Suprapubic skin (tissue), 4 donors: ENCODE results near the gene ARID5B.
A peak's percentile ranks its signal among the peaks of the same experiment; 100 is the strongest.

ENCODE experiments used
- EP300 ChIP-seq: sonication (generic); formaldehyde crosslinking; IDR thresholded peaks from one replicate; pipeline ENCODE4 v1.6.1; 2017; ENCODE audit warnings: antibody characterized with exemption
- POLR2A ChIP-seq, 2 donors: fragments of 450-650 bp; IDR thresholded peaks; one replicate each; pipeline ENCODE4 v1.6.1; 2017; ENCODE audit warnings: antibody characterized with exemption in 2 of 2, mild to moderate bottlenecking in 2 of 2, moderate library complexity in 2 of 2
- POLR2AphosphoS5 ChIP-seq, 3 donors: sonication (generic); formaldehyde crosslinking; IDR thresholded peaks; one replicate each; pipeline ENCODE4 v1.6.1; 2017; ENCODE audit warnings: antibody characterized with exemption in 3 of 3
- TF ChIP-seq, protein P1 (sequence below), 2 donors: fragments of 200-600 bp in 1 of 2; fragments of 450-650 bp in 1 of 2; sonication (generic) in 1 of 2; IDR thresholded peaks; one replicate each; pipeline ENCODE4 v1.5.1; 2016 to 2019; ENCODE audit warnings: antibody characterized with exemption in 2 of 2, mild to moderate bottlenecking in 1 of 2, moderate library complexity in 1 of 2

DNA sequence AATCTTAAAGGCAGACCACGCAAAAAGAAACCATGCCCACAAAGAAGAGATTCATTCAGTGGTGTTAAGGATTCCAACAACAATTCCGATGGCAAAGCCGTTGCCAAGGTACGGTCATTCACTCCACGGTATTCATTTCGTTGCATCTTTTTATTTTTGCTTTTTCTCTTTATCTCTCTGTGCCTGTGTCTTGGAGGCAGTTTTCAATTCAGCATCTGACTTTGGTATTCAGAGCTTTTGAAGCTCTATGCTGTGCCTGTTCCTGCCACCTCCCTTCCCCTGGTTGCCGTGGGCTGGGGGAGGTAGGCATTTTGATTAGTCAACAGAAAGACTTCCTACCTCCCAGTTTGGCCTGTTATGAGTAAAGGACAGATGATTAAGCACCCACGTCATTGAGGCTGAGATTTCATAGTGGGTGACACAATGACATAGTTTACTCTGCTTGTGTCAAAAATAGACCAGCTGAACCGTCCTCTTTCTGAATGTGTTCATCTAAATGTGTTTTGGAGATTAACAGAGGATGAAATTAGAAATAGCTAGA, 149.5 kb downstream of the ARID5B start:
- TF ChIP-seq POLR2A (IDR thresholded peaks at IDR 0.05), result peak in 1 of 2 donors; percentile 86
- TF ChIP-seq, protein P1, sequence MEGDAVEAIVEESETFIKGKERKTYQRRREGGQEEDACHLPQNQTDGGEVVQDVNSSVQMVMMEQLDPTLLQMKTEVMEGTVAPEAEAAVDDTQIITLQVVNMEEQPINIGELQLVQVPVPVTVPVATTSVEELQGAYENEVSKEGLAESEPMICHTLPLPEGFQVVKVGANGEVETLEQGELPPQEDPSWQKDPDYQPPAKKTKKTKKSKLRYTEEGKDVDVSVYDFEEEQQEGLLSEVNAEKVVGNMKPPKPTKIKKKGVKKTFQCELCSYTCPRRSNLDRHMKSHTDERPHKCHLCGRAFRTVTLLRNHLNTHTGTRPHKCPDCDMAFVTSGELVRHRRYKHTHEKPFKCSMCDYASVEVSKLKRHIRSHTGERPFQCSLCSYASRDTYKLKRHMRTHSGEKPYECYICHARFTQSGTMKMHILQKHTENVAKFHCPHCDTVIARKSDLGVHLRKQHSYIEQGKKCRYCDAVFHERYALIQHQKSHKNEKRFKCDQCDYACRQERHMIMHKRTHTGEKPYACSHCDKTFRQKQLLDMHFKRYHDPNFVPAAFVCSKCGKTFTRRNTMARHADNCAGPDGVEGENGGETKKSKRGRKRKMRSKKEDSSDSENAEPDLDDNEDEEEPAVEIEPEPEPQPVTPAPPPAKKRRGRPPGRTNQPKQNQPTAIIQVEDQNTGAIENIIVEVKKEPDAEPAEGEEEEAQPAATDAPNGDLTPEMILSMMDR (IDR thresholded peaks at IDR 0.05), result no peak
- TF ChIP-seq EP300, result peak; percentile 45
- TF ChIP-seq POLR2AphosphoS5 (IDR thresholded peaks at IDR 0.05), result peak; percentile 84 to 89 (median 89)
